Neural progenitor cell (in vitro differentiated cells): Measurements from ENCODE around the gene IFNGR2. TPM values are rescaled to one million over a fixed set of nuclear protein-coding genes. Genes with fewer than 3 reads are reported as not detected.
"Not testable (repeated sequence)": the region's sequence is repeated elsewhere in the genome, so short reads cannot be mapped to it uniquely, and the experiment has no call there.

Source experiments
- DNase-seq: peaks from one replicate; pipeline ENCODE4 v3.0.0-alpha.2; 2016; ENCODE audit warnings: low spot score
- H2AFZ ChIP-seq: fragments of 200-600 bp; sonication (generic); replicated peaks from 2 replicates; pipeline ENCODE4 v1.6.1; 2016; ENCODE audit warnings: antibody characterized with exemption
- H3F3A ChIP-seq: fragments of 200-600 bp; sonication (generic); 2 replicates; pipeline ENCODE4 v1.6.1; 2016; ENCODE audit warnings: antibody characterized with exemption, low read depth
- H3K27ac ChIP-seq: fragments of 200-600 bp; sonication (generic); 2 replicates; pipeline ENCODE4 v1.5.1; 2016; ENCODE audit warnings: mild to moderate bottlenecking
- H3K27me3 ChIP-seq: fragments of 200-600 bp; sonication (generic); 2 replicates; pipeline ENCODE4 v1.6.1; 2016; ENCODE audit warnings: mild to moderate bottlenecking, moderate library complexity
- H3K36me3 ChIP-seq: fragments of 200-600 bp; sonication (generic); 2 replicates; pipeline ENCODE4 v1.5.1; 2016
- H3K4me1 ChIP-seq: fragments of 200-600 bp; sonication (generic); 2 replicates; pipeline ENCODE4 v1.6.1; 2016; ENCODE audit warnings: mixed run types
- H3K4me2 ChIP-seq: fragments of 200-600 bp; sonication (generic); 2 replicates; pipeline ENCODE4 v1.6.1; 2016
- H3K4me3 ChIP-seq: fragments of 200-600 bp; sonication (generic); 2 replicates; pipeline ENCODE4 v1.5.1; 2016
- H3K79me2 ChIP-seq: fragments of 200-600 bp; sonication (generic); 2 replicates; pipeline ENCODE4 v1.6.1; 2016; ENCODE audit warnings: low read depth
- H3K9ac ChIP-seq: fragments of 200-600 bp; sonication (generic); 2 replicates; pipeline ENCODE4 v1.6.1; 2016
- H3K9me3 ChIP-seq: fragments of 200-600 bp; sonication (generic); 2 replicates; pipeline ENCODE4 v1.5.1; 2016; ENCODE audit warnings: low read depth
- H4K20me1 ChIP-seq: fragments of 200-600 bp; sonication (generic); 2 replicates; pipeline ENCODE4 v1.6.1; 2016; ENCODE audit warnings: low read depth
- H3K27ac Mint-ChIP-seq: 3 replicates; pipeline ENCODE4 v1.8.0; 2021; ENCODE audit warnings: mixed read lengths
- H3K27me3 Mint-ChIP-seq: 2 replicates; pipeline ENCODE4 v1.8.0; 2022; ENCODE audit warnings: low read depth, mild to moderate bottlenecking, inconsistent platforms, moderate library complexity, mixed read lengths; ENCODE audit not compliant: insufficient read depth
- H3K36me3 Mint-ChIP-seq: 3 replicates; pipeline ENCODE4 v1.8.0; 2021; ENCODE audit warnings: mixed read lengths
- H3K4me1 Mint-ChIP-seq: 3 replicates; pipeline ENCODE4 v1.8.0; 2021; ENCODE audit warnings: mixed read lengths
- H3K4me3 Mint-ChIP-seq: 3 replicates; pipeline ENCODE4 v1.8.0; 2021; ENCODE audit warnings: mild to moderate bottlenecking, moderate library complexity, mixed read lengths
- H3K9me3 Mint-ChIP-seq: 3 replicates; pipeline ENCODE4 v1.8.0; 2020; ENCODE audit warnings: mixed read lengths
- CTCF ChIP-seq: fragments of 200-600 bp; sonication (generic); IDR thresholded peaks from 2 replicates; pipeline ENCODE4 v1.5.1; 2017; ENCODE audit warnings: antibody characterized with exemption, mild to moderate bottlenecking
- EZH2 ChIP-seq: fragments of 200-600 bp; sonication (generic); IDR thresholded peaks from 2 replicates; pipeline ENCODE4 v1.6.1; 2017; ENCODE audit warnings: antibody characterized with exemption, mild to moderate bottlenecking, moderate library complexity
- EZH2phosphoT487 ChIP-seq: fragments of 200-600 bp; sonication (generic); IDR thresholded peaks from 2 replicates; pipeline ENCODE4 v1.6.1; 2017; ENCODE audit warnings: antibody characterized with exemption
- total RNA-seq: library from RNA; depleted of rRNA; stranded (reverse); fragments of >200 nt; gene quantifications from 2 replicates; pipeline ENCODE4 v1.2.3, GENCODE V29; 2015; ENCODE audit warnings: low replicate concordance

The IFNGR2 gene
- total RNA-seq, 1 donor from 2014 or later: 50.6 TPM

GRCh38 chr21:33380483-33380998 is 22.7 kb upstream of the IFNGR2 start:
- H3K4me3 ChIP-seq: no peak overlapping the region
- H3K9me3 Mint-ChIP-seq: no peaks in the 10 kb centered on the region
- H3K36me3 Mint-ChIP-seq: no peaks in the 10 kb centered on the region
- H3K4me3 Mint-ChIP-seq: no peak overlapping the region
- no peaks in the 10 kb centered on the region for H3K9me3 ChIP-seq
- H3F3A ChIP-seq: no peaks in the 10 kb centered on the region
- TF ChIP-seq CTCF: no peak
- no peak for TF ChIP-seq EZH2
- TF ChIP-seq EZH2phosphoT487: no peak
- H3K27ac ChIP-seq: no peak overlapping the region
- H3K9ac ChIP-seq: no peak overlapping the region
- H3K79me2 ChIP-seq: no peaks in the 10 kb centered on the region
- no peak overlapping the region for H3K27ac Mint-ChIP-seq
- DNase-seq: no peak
- no peak overlapping the region for H3K4me2 ChIP-seq
- H3K4me1 Mint-ChIP-seq: peaks cover 15% of the 10 kb centered on the region
- no peaks in the 10 kb centered on the region for H4K20me1 ChIP-seq
- no peaks in the 10 kb centered on the region for H3K27me3 ChIP-seq
- H3K4me1 ChIP-seq: no peaks in the 10 kb centered on the region
- no peaks in the 10 kb centered on the region for H3K36me3 ChIP-seq
- H2AFZ ChIP-seq: no peak overlapping the region
- H3K27me3 Mint-ChIP-seq: peaks cover 6% of the 10 kb centered on the region

DNA sequence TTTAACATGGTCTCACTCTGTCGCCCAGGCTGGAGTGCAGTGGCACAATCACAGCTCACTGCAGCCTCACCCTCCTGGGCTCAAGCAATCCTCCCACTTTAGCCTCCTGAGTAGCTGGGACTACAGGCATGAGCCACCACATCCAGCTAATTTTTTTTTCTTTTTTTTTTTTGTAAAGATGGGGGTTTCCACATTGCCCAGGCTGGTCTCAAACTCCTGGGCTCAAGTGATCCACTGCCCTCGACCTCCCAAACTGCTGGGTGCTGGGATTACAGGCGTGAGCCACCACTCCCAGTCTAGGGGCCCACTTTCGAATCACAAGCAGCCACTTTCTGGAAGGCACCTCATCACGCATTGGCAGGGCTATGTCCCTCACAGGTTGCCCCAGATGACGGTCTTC is 21.8 kb upstream of the IFNGR2 start:
- H3K4me2 ChIP-seq, H3F3A ChIP-seq, H3K4me3 ChIP-seq, H3K27ac ChIP-seq, H3K27me3 ChIP-seq, H3K36me3 ChIP-seq, DNase-seq, H3K36me3 Mint-ChIP-seq, H3K27ac Mint-ChIP-seq, H3K79me2 ChIP-seq, H3K27me3 Mint-ChIP-seq, H3K4me1 ChIP-seq, H3K9me3 Mint-ChIP-seq, H3K4me3 Mint-ChIP-seq, H2AFZ ChIP-seq, H3K9ac ChIP-seq, H3K9me3 ChIP-seq, H4K20me1 ChIP-seq: not testable (repeated sequence)
- peaks cover 15% of the 10 kb centered on the region for H3K4me1 Mint-ChIP-seq

GRCh38 chr21:33383056-33383888 is 19.9 kb upstream of the IFNGR2 start:
- no peak overlapping the region for H3K4me2 ChIP-seq
- H3K27me3 Mint-ChIP-seq: peaks cover 6% of the 10 kb centered on the region

More at GRCh38 chr21:33383056-33383888, 19.9 kb upstream of the IFNGR2 start:
- Mint-ChIP-seq H3K4me3 (no peak overlapping the region), H3K27ac (no peak overlapping the region), H3K9me3 (no peaks in the 10 kb centered on the region), H3K36me3 (no peaks in the 10 kb centered on the region), H3K4me1 (peaks cover 15% of the 10 kb centered on the region)
- Histone ChIP-seq H3K4me1 (no peaks in the 10 kb centered on the region), H3K79me2 (no peaks in the 10 kb centered on the region), H3K27me3 (no peaks in the 10 kb centered on the region), H3F3A (no peaks in the 10 kb centered on the region), H3K9me3 (no peaks in the 10 kb centered on the region), H4K20me1 (no peaks in the 10 kb centered on the region), H3K4me3 (no peak overlapping the region), H3K36me3 (no peaks in the 10 kb centered on the region), H2AFZ (no peak overlapping the region), H3K9ac (no peak overlapping the region), H3K27ac (no peak overlapping the region)
- no peak for TF ChIP-seq EZH2phosphoT487
- no peak for TF ChIP-seq EZH2
- TF ChIP-seq CTCF: no peak
- DNase-seq: peak; percentile 10
